AG04449 (cell line): Measurements from ENCODE around the gene DLGAP5.

Source experiments
- CTCF ChIA-PET: fragments of 350-600 bp; formaldehyde crosslinking; extraction: SDS; loops from one replicate; lab custom pipeline; 2021; ENCODE audit warnings: antibody characterized with exemption; lab: Yijun Ruan, JAX
- POLR2A ChIA-PET: fragments of 400-600, 350-600 bp; formaldehyde crosslinking; extraction: SDS; loops from one replicate; lab custom pipeline; 2020; ENCODE audit warnings: antibody characterized with exemption, inconsistent platforms; lab: Yijun Ruan, JAX
- DNase-seq: peaks from one replicate; pipeline ENCODE4 v3.0.0-alpha.2; 2010; ENCODE audit warnings: low read depth, low spot score
- H3K4me3 ChIP-seq: 2 replicates; pipeline ENCODE4 v1.5.1; 2011; ENCODE audit warnings: low read depth, mild to moderate bottlenecking, control low read depth, low read length
- TF ChIP-seq, protein P1 (sequence below): IDR thresholded peaks from one replicate; pipeline ENCODE4 v1.5.1; 2011; ENCODE audit warnings: mild to moderate bottlenecking, moderate library complexity, low read length, control low read depth, inconsistent platforms; ENCODE audit not compliant: insufficient read depth; ENCODE audit errors: missing control alignments

Gene DLGAP5

DNA sequence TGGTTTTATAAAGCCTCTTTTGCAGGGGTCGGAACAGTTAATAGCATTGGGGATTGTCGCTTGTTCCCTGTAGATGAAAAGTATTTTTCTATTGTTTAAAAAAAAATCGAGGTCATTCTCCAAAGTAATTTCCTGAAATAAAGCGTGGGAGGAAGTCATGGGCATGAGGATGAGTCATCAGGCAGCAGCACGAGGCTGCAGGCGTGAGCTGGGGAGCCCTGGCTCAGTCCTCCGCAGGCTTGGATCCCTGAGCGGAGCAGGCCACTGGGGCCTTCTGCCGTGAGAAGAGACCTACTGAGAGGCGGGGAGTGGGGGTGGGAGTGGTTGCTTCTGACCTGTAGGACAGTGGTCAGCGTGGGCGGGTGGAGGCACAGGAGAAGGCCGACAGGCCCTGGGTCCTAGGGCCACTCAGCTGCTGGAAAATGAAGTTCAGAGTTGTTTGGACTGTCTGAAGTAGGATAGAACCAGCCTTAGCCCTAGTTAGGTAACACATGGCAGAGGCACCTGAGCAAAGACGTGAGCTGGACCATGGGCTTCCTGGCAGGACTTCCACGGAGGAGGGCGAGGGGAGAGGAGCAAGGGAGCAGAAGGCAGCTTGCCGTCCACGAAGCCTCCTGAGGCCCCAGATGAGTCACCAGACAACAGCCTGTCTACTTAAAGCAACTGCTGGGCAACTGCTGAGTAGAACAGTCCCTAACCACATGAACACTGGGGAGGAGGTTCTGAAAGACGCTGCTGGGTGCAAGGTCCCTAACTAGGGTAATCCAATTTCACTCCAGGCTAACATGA, 83.4 kb downstream of the DLGAP5 start:
- CTCF ChIA-PET = interaction anchor here (0.9 to 2.1 kb wide), 6 partner anchors 16 to 319 kb away, joined by 3 to 6 read pairs (median 3); partner anchors contain the start of gene MAPK1IP1L
- 0 out of 2 replicates have a peak overlapping the region, but pooled peaks have one; percentile 12 for H3K4me3 ChIP-seq
- TF ChIP-seq, protein P1, sequence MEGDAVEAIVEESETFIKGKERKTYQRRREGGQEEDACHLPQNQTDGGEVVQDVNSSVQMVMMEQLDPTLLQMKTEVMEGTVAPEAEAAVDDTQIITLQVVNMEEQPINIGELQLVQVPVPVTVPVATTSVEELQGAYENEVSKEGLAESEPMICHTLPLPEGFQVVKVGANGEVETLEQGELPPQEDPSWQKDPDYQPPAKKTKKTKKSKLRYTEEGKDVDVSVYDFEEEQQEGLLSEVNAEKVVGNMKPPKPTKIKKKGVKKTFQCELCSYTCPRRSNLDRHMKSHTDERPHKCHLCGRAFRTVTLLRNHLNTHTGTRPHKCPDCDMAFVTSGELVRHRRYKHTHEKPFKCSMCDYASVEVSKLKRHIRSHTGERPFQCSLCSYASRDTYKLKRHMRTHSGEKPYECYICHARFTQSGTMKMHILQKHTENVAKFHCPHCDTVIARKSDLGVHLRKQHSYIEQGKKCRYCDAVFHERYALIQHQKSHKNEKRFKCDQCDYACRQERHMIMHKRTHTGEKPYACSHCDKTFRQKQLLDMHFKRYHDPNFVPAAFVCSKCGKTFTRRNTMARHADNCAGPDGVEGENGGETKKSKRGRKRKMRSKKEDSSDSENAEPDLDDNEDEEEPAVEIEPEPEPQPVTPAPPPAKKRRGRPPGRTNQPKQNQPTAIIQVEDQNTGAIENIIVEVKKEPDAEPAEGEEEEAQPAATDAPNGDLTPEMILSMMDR = no peak
- DNase-seq = peak; percentile 83
- POLR2A ChIA-PET = interaction anchor here (0.8 to 1.5 kb wide), 7 partner anchors 8 to 36 kb away, joined by 3 to 6 read pairs (median 4); partner anchors contain the start of gene LGALS3

DNA sequence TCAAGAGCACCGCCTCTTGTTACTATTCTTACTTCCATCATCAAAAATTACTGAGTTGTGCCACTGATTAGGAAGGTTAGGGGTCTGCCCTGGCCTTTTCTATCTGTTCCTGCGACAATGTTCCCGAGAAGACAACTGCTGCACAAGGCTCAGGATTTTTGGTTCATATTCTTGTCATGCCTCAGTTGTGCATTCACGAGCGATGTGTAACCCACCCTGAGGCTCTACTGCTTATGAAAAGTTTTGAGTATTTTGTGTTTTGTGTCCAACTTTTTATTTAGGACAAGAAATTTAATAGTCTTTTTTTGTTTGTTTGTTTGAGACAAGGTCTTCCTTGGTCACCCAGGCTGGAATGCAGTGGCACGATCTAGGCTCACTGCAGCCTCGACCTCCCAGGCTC, 85.4 kb downstream of the DLGAP5 start:
- no peak for DNase-seq
- POLR2A ChIA-PET = no interaction called here
- CTCF ChIA-PET = interaction anchor here (1.1 to 1.7 kb wide), 3 partner anchors 11 to 55 kb away, joined by 4 to 7 read pairs (median 5); partner anchors contain the start of gene MAPK1IP1L
- no peak overlapping the region for H3K4me3 ChIP-seq
- TF ChIP-seq, protein P1 = no peak

DNA sequence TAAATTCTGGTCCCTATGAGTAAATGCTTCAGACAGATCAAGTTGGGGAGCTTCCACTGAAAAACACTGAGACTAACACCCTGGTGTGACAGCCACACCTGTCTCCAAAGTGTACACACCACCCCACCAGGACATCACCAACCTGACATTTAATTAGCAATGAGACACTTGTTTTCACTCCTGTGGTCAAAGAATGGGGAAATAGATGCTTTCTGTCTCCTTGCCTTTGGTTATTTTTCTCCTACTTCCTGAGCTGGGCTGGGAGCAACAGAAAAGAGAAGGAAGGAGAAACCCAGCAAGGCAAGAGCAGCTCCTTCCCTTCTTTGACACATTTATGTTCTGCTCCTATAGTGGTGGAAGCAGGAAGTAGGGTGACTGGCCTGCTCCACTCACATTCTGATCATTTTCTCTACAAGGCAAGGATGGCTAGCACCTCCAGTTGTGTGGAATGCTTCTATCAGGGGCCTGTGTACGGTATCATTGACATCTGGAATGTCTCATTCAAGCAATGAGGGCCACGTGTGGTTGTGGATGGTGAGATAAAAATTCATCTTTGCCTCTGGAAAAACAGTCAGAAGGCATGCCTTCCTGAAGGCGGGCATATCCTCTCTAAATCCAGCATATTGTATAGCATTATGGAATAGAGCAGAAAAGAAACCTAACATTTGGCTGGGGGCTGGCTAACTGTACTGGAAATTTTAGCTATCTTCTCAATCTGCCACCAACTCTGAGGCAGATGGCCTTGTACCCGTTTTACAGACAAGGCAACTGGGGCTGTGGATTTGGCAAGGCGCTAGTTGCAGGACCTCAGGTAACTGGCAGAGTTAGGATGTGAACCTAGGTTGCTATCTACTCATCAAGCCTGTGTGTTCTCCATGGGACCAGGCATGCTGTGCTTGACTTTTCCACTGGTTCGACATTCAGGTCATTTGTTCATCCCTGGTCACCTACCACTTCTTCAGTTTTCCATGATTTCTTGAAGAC, 87.1 kb downstream of the DLGAP5 start:
- ChIA-PET CTCF (interaction anchor here (1.0 to 2.6 kb wide), 9 partner anchors 8 to 53 kb away, joined by 3 to 16 read pairs (median 3); partner anchors contain the start of gene MAPK1IP1L), POLR2A (interaction anchor here (1.1 to 2.2 kb wide), 3 partner anchors 10 to 19 kb away, joined by 3 to 9 read pairs (median 8); no protein-coding TSS in a partner anchor)
- H3K4me3 ChIP-seq = no peak overlapping the region
- TF ChIP-seq, protein P1 = no peak
- no peak for DNase-seq

DNA sequence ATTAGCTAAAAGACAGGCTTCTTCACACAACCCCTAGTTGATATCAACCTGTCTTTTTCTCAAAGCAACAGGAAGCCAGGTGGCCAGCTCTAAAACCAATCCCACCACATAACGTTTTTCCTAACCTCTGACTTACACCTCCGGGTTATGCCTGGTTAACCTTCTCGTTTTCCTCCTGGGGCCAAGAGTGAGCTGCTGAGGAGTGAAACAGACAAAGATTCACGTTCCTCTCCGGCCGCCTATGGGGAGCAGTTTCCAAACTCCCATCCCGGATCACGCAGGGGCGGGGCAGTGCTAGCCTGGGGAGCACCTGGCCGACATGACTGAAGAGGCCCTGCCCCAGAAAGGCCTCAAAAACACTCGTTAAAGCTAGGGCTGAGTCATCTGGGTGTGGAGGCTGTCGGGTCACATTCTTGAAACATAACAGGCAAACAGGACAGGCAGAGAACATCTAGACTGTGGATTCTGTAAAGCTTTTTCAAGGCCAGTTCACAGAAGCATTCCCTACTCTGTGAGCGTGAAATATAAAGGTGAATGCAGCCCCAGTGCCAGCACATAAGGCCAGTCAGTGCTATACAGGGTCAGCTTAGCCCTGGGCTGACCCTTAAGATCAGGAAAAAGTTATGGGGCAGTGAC, 88.3 kb downstream of the DLGAP5 start:
- POLR2A ChIA-PET = interaction anchor here (0.6 to 2.2 kb wide), 7 partner anchors 9 to 328 kb away, joined by 3 to 11 read pairs (median 5); partner anchors contain the start of genes LGALS3, SOCS4 and WDHD1
- peak overlapping the region; percentile 12; the same call in 1 of the 2 replicates for H3K4me3 ChIP-seq
- TF ChIP-seq, protein P1 = no peak
- peak; percentile 76 for DNase-seq
- CTCF ChIA-PET = interaction anchor here (0.7 to 2.6 kb wide), 12 partner anchors 8 to 53 kb away, joined by 3 to 16 read pairs (median 3); partner anchors contain the start of gene MAPK1IP1L

DNA sequence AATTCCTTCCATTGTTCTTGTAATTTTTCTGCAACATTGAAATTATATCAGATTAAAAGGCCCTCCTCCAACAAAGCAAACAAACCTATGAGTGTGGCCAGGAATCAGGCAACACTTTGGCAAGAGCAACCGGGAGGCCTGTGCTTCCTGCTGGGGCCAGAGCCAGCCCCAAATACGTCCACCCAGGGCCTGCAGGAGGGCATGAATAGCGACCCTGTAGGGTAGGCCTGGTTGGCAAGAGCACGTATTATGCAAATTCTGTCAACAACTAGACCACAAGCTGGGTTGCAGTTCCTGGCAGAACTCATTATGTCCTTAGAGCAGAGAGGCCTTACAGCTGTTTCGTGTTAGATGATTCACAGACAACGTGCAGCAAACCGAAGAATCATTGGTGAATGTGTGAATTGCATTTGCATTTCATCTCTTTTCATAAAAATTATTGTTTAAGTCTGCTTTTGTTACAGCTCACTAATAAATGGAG, 89.2 kb downstream of the DLGAP5 start:
- H3K4me3 ChIP-seq = no peak overlapping the region
- POLR2A ChIA-PET = interaction anchor here (0.6 to 2.2 kb wide), 5 partner anchors 8 to 327 kb away, joined by 3 to 11 read pairs (median 8); partner anchors contain the start of gene LGALS3
- TF ChIP-seq, protein P1 = no peak
- CTCF ChIA-PET = interaction anchor here (0.7 to 2.6 kb wide), 8 partner anchors 8 to 59 kb away, joined by 3 to 16 read pairs (median 4); partner anchors contain the start of gene MAPK1IP1L
- DNase-seq = peak; percentile 98
